Left lung (tissue), 10 donors: Measurements from ENCODE around the gene SLC12A1. TPM values are rescaled to one million over a fixed set of nuclear protein-coding genes. Genes with fewer than 3 reads are reported as not detected.
A peak's percentile ranks its signal among the peaks of the same experiment; 100 is the strongest.

Source experiments
- ATAC-seq: fragments of 200-7000 bp; cut with Tn5 transposase; one replicate; pipeline ENCODE4 v1.9.1; 2020; ENCODE audit warnings: moderate library complexity
- DNase-seq, 4 donors: peaks; one replicate each; pipeline ENCODE4 v3.0.0-alpha.2; 2013 to 2020
- H3K27ac ChIP-seq, 2 donors: fragments of 200-600 bp; sonication (generic) in 1 of 2; one replicate each; pipeline versions ENCODE4 v1.5.0 to v1.8.0; 2020 to 2021
- H3K27me3 ChIP-seq, 2 donors: fragments of 200-600 bp; sonication (generic) in 1 of 2; one replicate each; pipeline versions ENCODE4 v1.5.0 to v1.8.0; 2020 to 2021
- H3K36me3 ChIP-seq, 2 donors: fragments of 200-600 bp; sonication (generic) in 1 of 2; one replicate each; pipeline versions ENCODE4 v1.5.0 to v1.8.0; 2020 to 2021
- H3K4me1 ChIP-seq, 2 donors: fragments of 200-600 bp; one replicate each; pipeline ENCODE4 v1.8.0; 2021
- H3K4me3 ChIP-seq, 2 donors: fragments of 200-600 bp; sonication (generic) in 1 of 2; one replicate each; pipeline versions ENCODE4 v1.5.0 to v1.8.0; 2020 to 2021; ENCODE audit warnings: mild to moderate bottlenecking in 1 of 2
- H3K9me3 ChIP-seq, 2 donors: fragments of 200-600 bp; sonication (generic) in 1 of 2; one replicate each; pipeline versions ENCODE4 v1.5.0 to v1.8.0; 2020 to 2021
- intact Hi-C, 2 donors: fragments of 100-400 bp; cut with DNase I; formaldehyde crosslinking; loops; one replicate each; pipeline versions ENCODE4 v1.11.2 to v1.14.2; 2022
- polyA plus RNA-seq, 6 donors: library from polyadenylated mRNA; unstranded; fragments of 120-200 nt; gene quantifications; one replicate each; pipeline ENCODE4 v1.2.1, GENCODE V29; 2013; ENCODE audit not compliant: insufficient read length in 6 of 6
- total RNA-seq, 2 donors: library from RNA; stranded (reverse); fragmentation: NEBNext Ultra II Directional; extraction: Animal tissue kit (Norgen Biotek cat#: 25700); gene quantifications; one replicate each; pipeline ENCODE4 v1.2.1, GENCODE V29; 2021
- TF ChIP-seq, protein P1 (sequence below), 2 donors: fragments of 200-600 bp; sonication (generic) in 1 of 2; IDR thresholded peaks; one replicate each; pipeline versions ENCODE4 v1.5.0 to v1.8.0; 2021; ENCODE audit warnings: antibody characterized with exemption in 2 of 2
- donor health status: DM: no; HTN: yes; CAD: no.
- donor health status: DM: no; HTN: no; CAD: no.

The SLC12A1 gene
- total and polyA plus RNA-seq, 8 donors: 0.26 to 3.6 (median 0.83) TPM; not detected in 2

- Histone ChIP-seq H3K27ac (no peak overlapping the region), H3K27me3 (no peaks in the 10 kb centered on the region), H3K4me3 (no peak overlapping the region), H3K4me1 (no peaks in the 10 kb centered on the region), H3K36me3 (peaks cover 0 to 34% of the 10 kb centered on the region in 2 donors), H3K9me3 (no peaks in the 10 kb centered on the region)
- DNase-seq (no peak), ATAC-seq (no peak)
- intact Hi-C loops: no loop called here
- TF ChIP-seq, protein P1, sequence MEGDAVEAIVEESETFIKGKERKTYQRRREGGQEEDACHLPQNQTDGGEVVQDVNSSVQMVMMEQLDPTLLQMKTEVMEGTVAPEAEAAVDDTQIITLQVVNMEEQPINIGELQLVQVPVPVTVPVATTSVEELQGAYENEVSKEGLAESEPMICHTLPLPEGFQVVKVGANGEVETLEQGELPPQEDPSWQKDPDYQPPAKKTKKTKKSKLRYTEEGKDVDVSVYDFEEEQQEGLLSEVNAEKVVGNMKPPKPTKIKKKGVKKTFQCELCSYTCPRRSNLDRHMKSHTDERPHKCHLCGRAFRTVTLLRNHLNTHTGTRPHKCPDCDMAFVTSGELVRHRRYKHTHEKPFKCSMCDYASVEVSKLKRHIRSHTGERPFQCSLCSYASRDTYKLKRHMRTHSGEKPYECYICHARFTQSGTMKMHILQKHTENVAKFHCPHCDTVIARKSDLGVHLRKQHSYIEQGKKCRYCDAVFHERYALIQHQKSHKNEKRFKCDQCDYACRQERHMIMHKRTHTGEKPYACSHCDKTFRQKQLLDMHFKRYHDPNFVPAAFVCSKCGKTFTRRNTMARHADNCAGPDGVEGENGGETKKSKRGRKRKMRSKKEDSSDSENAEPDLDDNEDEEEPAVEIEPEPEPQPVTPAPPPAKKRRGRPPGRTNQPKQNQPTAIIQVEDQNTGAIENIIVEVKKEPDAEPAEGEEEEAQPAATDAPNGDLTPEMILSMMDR (IDR thresholded peaks at IDR 0.05): no peak
Measured at GRCh38 chr15:48345516-48345915, 139.4 kb downstream of the SLC12A1 start.

DNA sequence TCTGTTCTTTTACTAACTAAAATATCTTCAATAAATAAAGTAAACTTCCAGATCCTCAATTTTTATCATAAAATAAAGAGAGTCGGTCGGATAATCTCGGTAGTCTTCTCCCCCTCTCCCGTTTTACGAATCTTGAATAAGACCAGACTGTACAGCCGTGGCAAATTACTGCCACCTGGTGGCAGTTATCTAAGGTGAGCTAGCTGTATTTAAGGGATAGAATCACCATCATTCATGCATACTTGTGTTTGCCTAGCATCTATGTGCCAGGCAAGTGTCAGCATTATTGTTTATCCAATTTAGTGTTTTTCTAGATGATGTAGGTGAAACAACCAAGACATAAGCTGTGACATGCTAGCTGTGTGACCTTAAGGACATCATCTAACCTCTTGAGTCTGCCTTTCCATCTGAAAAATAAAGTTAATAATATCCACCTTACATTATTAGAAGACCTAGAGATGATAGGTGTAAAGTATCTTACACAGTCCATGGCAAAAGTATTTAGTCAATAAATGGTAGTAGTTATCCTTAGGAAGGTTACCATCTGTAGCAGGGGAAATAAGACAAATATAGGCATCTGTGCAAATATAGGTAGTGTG is 146.5 kb downstream of the SLC12A1 start:
- no peaks in the 10 kb centered on the region for H3K9me3 ChIP-seq
- H3K4me3 ChIP-seq: no peak overlapping the region
- H3K36me3 ChIP-seq: no peaks in the 10 kb centered on the region
- DNase-seq (peak in 3 of 4 donors; percentile 39 to 69 (median 45)), ATAC-seq (peak; percentile 91)
- H3K4me1 ChIP-seq: no peaks in the 10 kb centered on the region
- intact Hi-C loops: no loop called here
- no peak overlapping the region for H3K27ac ChIP-seq
- TF ChIP-seq, protein P1 (IDR thresholded peaks at IDR 0.05): peak; percentile 58 to 79
- no peaks in the 10 kb centered on the region for H3K27me3 ChIP-seq

Other genes with a start within 250 kb of the SLC12A1 start
- gene SLC24A5, start 85.3 kb upstream of the SLC12A1 start, total RNA-seq: 1 to 10 TPM in 1 of 2 donors, under 1 TPM in 1; 0.50 to 6.5 TPM
- gene SLC24A5, start 85.3 kb upstream of the SLC12A1 start, polyA plus RNA-seq: under 1 TPM in 5 of 6 donors, not detected in 1; 0.14 to 0.65 (median 0.35) TPM
- gene MYEF2, start 28.0 kb upstream of the SLC12A1 start, total RNA-seq: 10 to 100 TPM; 19.7 to 25.4 TPM
- gene MYEF2, start 28.0 kb upstream of the SLC12A1 start, polyA plus RNA-seq: 10 to 100 TPM; 45.8 to 67.3 (median 54.8) TPM
- not detected for gene CTXN2, start 14.6 kb upstream of the SLC12A1 start, total RNA-seq
- not detected for gene CTXN2, start 14.6 kb upstream of the SLC12A1 start, polyA plus RNA-seq
- gene DUT, start 125.1 kb downstream of the SLC12A1 start, total RNA-seq: 10 to 100 TPM; 78.0 to 78.9 TPM
- gene DUT, start 125.1 kb downstream of the SLC12A1 start, polyA plus RNA-seq: 100 to 1,000 TPM; 142 to 176 (median 167) TPM